HepG2 (cell line): ENCODE results near the gene ABCC10. TPM values are rescaled to one million over a fixed set of nuclear protein-coding genes. Genes with fewer than 3 reads are reported as not detected.

Experiments used
- BATF2 ChIP-seq: sonication (generic); formaldehyde crosslinking; IDR thresholded peaks from 2 replicates; pipeline ENCODE4 v1.8.0; 2022; ENCODE audit warnings: mild to moderate bottlenecking, missing genetic modification reagents, moderate library complexity
- BCLAF1 ChIP-seq: fragments of 450-650 bp; IDR thresholded peaks from 2 replicates; pipeline ENCODE4 v1.6.1; 2017; ENCODE audit warnings: mild to moderate bottlenecking
- GLI4 ChIP-seq: sonication (generic); formaldehyde crosslinking; IDR thresholded peaks from 2 replicates; pipeline ENCODE4 v1.5.1; 2020; ENCODE audit warnings: missing genetic modification reagents, mild to moderate bottlenecking, moderate library complexity, borderline replicate concordance
- GMEB1 ChIP-seq: sonication (generic); formaldehyde crosslinking; IDR thresholded peaks from 2 replicates; pipeline ENCODE4 v1.5.1; 2020; ENCODE audit warnings: missing genetic modification reagents, mild to moderate bottlenecking, borderline replicate concordance
- RFX5 ChIP-seq: IDR thresholded peaks from 2 replicates; pipeline ENCODE4 v1.6.1; 2011; ENCODE audit warnings: low read depth, low read length, improper control_type of control experiment
- SIN3A ChIP-seq: IDR thresholded peaks from 2 replicates; pipeline ENCODE4 v1.6.1; 2011; ENCODE audit warnings: low read depth, mild to moderate bottlenecking, control low read depth, low read length, borderline replicate concordance
- SNAPC4 ChIP-seq: sonication (generic); formaldehyde crosslinking; IDR thresholded peaks from 2 replicates; pipeline ENCODE4 v1.4.0; 2020; ENCODE audit warnings: mild to moderate bottlenecking, missing genetic modification reagents
- STAG1 ChIP-seq: sonication (generic); formaldehyde crosslinking; IDR thresholded peaks from 2 replicates; pipeline ENCODE4 v1.4.0; 2020; ENCODE audit warnings: missing genetic modification reagents
- TARDBP ChIP-seq: sonication (generic); formaldehyde crosslinking; IDR thresholded peaks from 2 replicates; pipeline ENCODE4 v1.8.0; 2022; ENCODE audit warnings: mild to moderate bottlenecking, missing genetic modification reagents
- THAP11 ChIP-seq: IDR thresholded peaks from 2 replicates; pipeline ENCODE4 v1.6.1; 2016; ENCODE audit warnings: missing biosample characterization, missing genetic modification reagents
- YY1 ChIP-seq: IDR thresholded peaks from 2 replicates; pipeline ENCODE4 v1.6.1; 2011; ENCODE audit warnings: low read length, low read depth, moderate library complexity, mild to moderate bottlenecking; ENCODE audit not compliant: insufficient read depth, insufficient replicate concordance
- ZBTB39 ChIP-seq: sonication (generic); formaldehyde crosslinking; IDR thresholded peaks from 2 replicates; pipeline ENCODE4 v1.5.0; 2020; ENCODE audit warnings: missing genetic modification reagents
- ZNF431 ChIP-seq: sonication (generic); formaldehyde crosslinking; IDR thresholded peaks from 2 replicates; pipeline ENCODE4 v1.9.0; 2022; ENCODE audit warnings: missing genetic modification reagents, low read depth, mild to moderate bottlenecking, borderline replicate concordance
- ZNF547 ChIP-seq: sonication (generic); formaldehyde crosslinking; IDR thresholded peaks from 2 replicates; pipeline ENCODE4 v1.5.1; 2020; ENCODE audit warnings: mild to moderate bottlenecking, missing genetic modification reagents
- ZNF577 ChIP-seq: sonication (generic); formaldehyde crosslinking; IDR thresholded peaks from 2 replicates; pipeline ENCODE4 v1.4.0; 2020; ENCODE audit warnings: mild to moderate bottlenecking, low read depth, missing genetic modification reagents, borderline replicate concordance
- ZNF720 ChIP-seq: sonication (generic); formaldehyde crosslinking; IDR thresholded peaks from 2 replicates; pipeline ENCODE4 v1.4.0; 2020; ENCODE audit warnings: missing genetic modification reagents
- ZNF792 ChIP-seq: IDR thresholded peaks from 2 replicates; pipeline ENCODE4 v1.6.1; 2016
- ZNF891 ChIP-seq: sonication (generic); formaldehyde crosslinking; IDR thresholded peaks from 2 replicates; pipeline ENCODE4 v1.5.0; 2020; ENCODE audit warnings: mild to moderate bottlenecking, missing genetic modification reagents
- polyA plus RNA-seq, 8 experiments: library from polyadenylated mRNA; depleted of rRNA in 3 of 8; stranded (reverse) in 7 of 8; unstranded in 1 of 8; fragments of >200 nt; fragmentation: Illumina TruSeq in 4 of 8; extraction: Trizol in 4 of 8; gene quantifications; 2 replicates each; pipeline versions ENCODE4 v1.2.1 to v1.2.3, GENCODE V29; 2011 to 2016; ENCODE audit warnings: low read depth in 4 of 8, missing spikeins in 1 of 8, mixed read lengths in 1 of 8; ENCODE audit not compliant: insufficient read depth in 1 of 8
- total RNA-seq, 5 experiments: library from RNA; depleted of rRNA; stranded (reverse); fragments of >200 nt; fragmentation: Illumina TruSeq; extraction: Trizol; gene quantifications; 2 replicates each; pipeline ENCODE4 v1.2.3, GENCODE V29; 2016; ENCODE audit warnings: low read depth in 1 of 5

ABCC10 gene
- total and polyA plus RNA-seq, 2 of the 13 experiments (the other 11 are each of a cell fraction or from before 2014, with no cell fraction given): 16.0 to 24.3 TPM

- TF ChIP-seq BCLAF1 (no peak), GLI4 (CRISPR knock-in tag) (no peak), STAG1 (CRISPR knock-in tag) (peak; percentile 93), SIN3A (no peak), ZNF792 (no peak), ZBTB39 (CRISPR knock-in tag) (peak; percentile 83), ZNF547 (CRISPR knock-in tag) (0 out of 2 replicates have a peak, but pooled peaks have one; percentile 71), YY1 (no peak), THAP11 (no peak), BATF2 (CRISPR knock-in tag) (0 out of 2 replicates have a peak, but pooled peaks have one; percentile 20), RFX5 (no peak), ZNF431 (CRISPR knock-in tag) (peak; percentile 85; the same call in 1 of the 2 replicates), TARDBP (CRISPR knock-in tag) (peak; percentile 63; the same call in 1 of the 2 replicates), SNAPC4 (CRISPR knock-in tag) (no peak), ZNF720 (CRISPR knock-in tag) (no peak), ZNF891 (0 out of 2 replicates have a peak, but pooled peaks have one; percentile 55), GMEB1 (peak; percentile 51; the same call in 1 of the 2 replicates), ZNF577 (CRISPR knock-in tag) (no peak)
Measured at GRCh38 chr6:43454290-43454695, 27.0 kb downstream of the ABCC10 start (continued).
